H9 (cell line): ENCODE measurements around the gene SIKE1. TPM values are rescaled to one million over a fixed set of nuclear protein-coding genes. Genes with fewer than 3 reads are reported as not detected.

ENCODE experiments used
- DNase-seq: peaks from one replicate; pipeline ENCODE4 v3.0.0-alpha.2; 2017
- H2AFZ ChIP-seq: one replicate; pipeline ENCODE4 v1.6.1; 2013; ENCODE audit warnings: mild to moderate bottlenecking, low read length, control low read depth, moderate library complexity
- H2AK5ac ChIP-seq: 2 replicates; pipeline ENCODE4 v1.6.1; 2013; ENCODE audit warnings: low read length, control low read depth, mixed read lengths; ENCODE audit not compliant: insufficient read length
- H2BK120ac ChIP-seq: one replicate; pipeline ENCODE4 v1.6.1; 2013; ENCODE audit warnings: low read depth, mild to moderate bottlenecking, low read length, control low read depth, inconsistent platforms; ENCODE audit not compliant: poor library complexity, severe bottlenecking
- H2BK12ac ChIP-seq: 2 replicates; pipeline ENCODE4 v1.6.1; 2013; ENCODE audit warnings: low read length, control low read depth, mixed read lengths, low read depth; ENCODE audit not compliant: insufficient read length
- H2BK15ac ChIP-seq: 2 replicates; pipeline ENCODE4 v1.6.1; 2013; ENCODE audit warnings: low read depth, low read length, control low read depth
- H2BK20ac ChIP-seq: one replicate; pipeline ENCODE4 v1.6.1; 2013; ENCODE audit warnings: low read depth, mild to moderate bottlenecking, low read length, control low read depth, inconsistent platforms; ENCODE audit not compliant: poor library complexity, severe bottlenecking
- H2BK5ac ChIP-seq: 2 replicates; pipeline ENCODE4 v1.6.1; 2013; ENCODE audit warnings: low read length, control low read depth, mixed read lengths; ENCODE audit not compliant: insufficient read length
- H3K14ac ChIP-seq: 2 replicates; pipeline ENCODE4 v1.6.1; 2013; ENCODE audit warnings: low read length, control low read depth; ENCODE audit not compliant: insufficient read depth
- H3K18ac ChIP-seq: 2 replicates; pipeline ENCODE4 v1.6.1; 2013; ENCODE audit warnings: low read depth, mild to moderate bottlenecking, mixed read lengths, low read length, control low read depth; ENCODE audit not compliant: insufficient read length
- H3K23ac ChIP-seq: 2 replicates; pipeline ENCODE4 v1.6.1; 2013; ENCODE audit warnings: low read length, control low read depth, mixed read lengths, low read depth; ENCODE audit not compliant: insufficient read length
- H3K23me2 ChIP-seq: 2 replicates; pipeline ENCODE4 v1.6.1; 2013; ENCODE audit warnings: low read depth, mild to moderate bottlenecking, mixed read lengths, low read length, control low read depth; ENCODE audit not compliant: insufficient read length, poor library complexity, severe bottlenecking
- H3K27ac ChIP-seq: 2 replicates; pipeline ENCODE4 v1.5.1; 2013; ENCODE audit warnings: low read length, control low read depth, mixed read lengths, low read depth; ENCODE audit not compliant: insufficient read length
- H3K27me3 ChIP-seq: 2 replicates; pipeline ENCODE4 v1.6.1; 2013; ENCODE audit warnings: low read length, control low read depth, inconsistent platforms; ENCODE audit not compliant: insufficient read depth
- H3K4ac ChIP-seq: 2 replicates; pipeline ENCODE4 v1.6.1; 2013; ENCODE audit warnings: low read depth, mild to moderate bottlenecking, control low read depth, inconsistent platforms, low read length, moderate library complexity
- H3K4me1 ChIP-seq: 2 replicates; pipeline ENCODE4 v1.6.1; 2013; ENCODE audit warnings: low read length, control low read depth, inconsistent platforms; ENCODE audit not compliant: insufficient read depth
- H3K4me2 ChIP-seq: 2 replicates; pipeline ENCODE4 v1.6.1; 2013; ENCODE audit warnings: low read length, control low read depth, mixed read lengths; ENCODE audit not compliant: insufficient read length, insufficient read depth
- H3K56ac ChIP-seq: 2 replicates; pipeline ENCODE4 v1.6.1; 2013; ENCODE audit warnings: low read depth, mild to moderate bottlenecking, mixed read lengths, low read length, control low read depth; ENCODE audit not compliant: insufficient read length
- H3K79me1 ChIP-seq: 2 replicates; pipeline ENCODE4 v1.6.1; 2013; ENCODE audit warnings: low read depth, mild to moderate bottlenecking, moderate library complexity, low read length, control low read depth, inconsistent platforms; ENCODE audit not compliant: insufficient read depth, poor library complexity, severe bottlenecking
- H3K79me2 ChIP-seq: 2 replicates; pipeline ENCODE4 v1.6.1; 2013; ENCODE audit warnings: low read length, control low read depth, inconsistent platforms; ENCODE audit not compliant: insufficient read depth
- H3K9ac ChIP-seq: 2 replicates; pipeline ENCODE4 v1.6.1; 2013; ENCODE audit warnings: low read length, control low read depth, mixed read lengths; ENCODE audit not compliant: insufficient read length; ENCODE audit errors: extremely low read depth
- H3K9me3 ChIP-seq: one replicate; pipeline ENCODE4 v1.6.1; 2013; ENCODE audit warnings: low read depth, low read length, inconsistent platforms; ENCODE audit not compliant: control insufficient read depth
- H3T11ph ChIP-seq: one replicate; pipeline ENCODE4 v1.6.1; 2013; ENCODE audit warnings: mild to moderate bottlenecking, low read length, control low read depth, inconsistent platforms
- H4K20me1 ChIP-seq: one replicate; pipeline ENCODE4 v1.6.1; 2013; ENCODE audit not compliant: control insufficient read depth, insufficient read length, insufficient read depth
- H4K5ac ChIP-seq: 2 replicates; pipeline ENCODE4 v1.6.1; 2013; ENCODE audit warnings: low read depth, mild to moderate bottlenecking, mixed read lengths, low read length, control low read depth; ENCODE audit not compliant: insufficient read length
- H4K8ac ChIP-seq: replicated peaks from 2 replicates; pipeline ENCODE4 v1.6.1; 2013; ENCODE audit warnings: low read length, control low read depth, mixed read lengths, low read depth; ENCODE audit not compliant: insufficient read length
- H4K91ac ChIP-seq: 2 replicates; pipeline ENCODE4 v1.6.1; 2013; ENCODE audit warnings: low read depth, mild to moderate bottlenecking, moderate library complexity, mixed read lengths, low read length, control low read depth; ENCODE audit not compliant: insufficient read length
- H3K27ac Mint-ChIP-seq, 3 experiments: 2 replicates in 2 of 3; 3 replicates in 1 of 3; pipeline ENCODE4 v1.8.0; 2020 to 2021; ENCODE audit warnings: mixed read lengths in 3 of 3, mild to moderate bottlenecking in 1 of 3, moderate library complexity in 1 of 3
- H3K27me3 Mint-ChIP-seq: 2 replicates; pipeline ENCODE4 v1.8.0; 2021; ENCODE audit warnings: low read depth, mild to moderate bottlenecking, moderate library complexity, mixed read lengths
- H3K36me3 Mint-ChIP-seq, 3 experiments: 2 replicates in 2 of 3; 3 replicates in 1 of 3; pipeline ENCODE4 v1.8.0; 2020 to 2021; ENCODE audit warnings: low read depth in 3 of 3, mixed read lengths in 3 of 3; ENCODE audit not compliant: insufficient read depth in 1 of 3
- H3K4me1 Mint-ChIP-seq, 2 experiments: 2 replicates each; pipeline ENCODE4 v1.8.0; 2020; ENCODE audit warnings: mixed read lengths in 2 of 2
- H3K4me3 Mint-ChIP-seq, 2 experiments: 2 replicates in 1 of 2; 3 replicates in 1 of 2; pipeline ENCODE4 v1.8.0; 2020 to 2021; ENCODE audit warnings: mild to moderate bottlenecking in 2 of 2, mixed read lengths in 2 of 2, moderate library complexity in 1 of 2
- H3K9me3 Mint-ChIP-seq, 2 experiments: 2 replicates in 1 of 2; 3 replicates in 1 of 2; pipeline ENCODE4 v1.8.0; 2020; ENCODE audit warnings: mild to moderate bottlenecking in 2 of 2, mixed read lengths in 2 of 2, moderate library complexity in 1 of 2
- WGBS: extraction: QIAGEN DNeasy Blood & Tissue Kit; methylation state at CpG from one replicate; pipeline ENCODE4 v1.1.7; 2013; ENCODE audit warnings: missing lambda C conversion rate, low lambda C conversion rate, mixed read lengths; ENCODE audit not compliant: insufficient read length; ENCODE audit errors: extremely low coverage; 5-methylcytosine and 5-hydroxymethylcytosine counted together
- total RNA-seq: library from RNA; stranded (reverse); gene quantifications from 2 replicates; pipeline ENCODE4 v1.2.1, GENCODE V29; 2021
- TF ChIP-seq, protein P1 (sequence below): fragments of 200-600 bp; sonication (generic); conservative IDR thresholded peaks from 3 replicates; pipeline ENCODE4 v1.8.0; 2021; ENCODE audit warnings: antibody characterized with exemption, mild to moderate bottlenecking

SIKE1 gene
- total RNA-seq, 1 experiment from 2014 or later = 75.3 TPM

DNA sequence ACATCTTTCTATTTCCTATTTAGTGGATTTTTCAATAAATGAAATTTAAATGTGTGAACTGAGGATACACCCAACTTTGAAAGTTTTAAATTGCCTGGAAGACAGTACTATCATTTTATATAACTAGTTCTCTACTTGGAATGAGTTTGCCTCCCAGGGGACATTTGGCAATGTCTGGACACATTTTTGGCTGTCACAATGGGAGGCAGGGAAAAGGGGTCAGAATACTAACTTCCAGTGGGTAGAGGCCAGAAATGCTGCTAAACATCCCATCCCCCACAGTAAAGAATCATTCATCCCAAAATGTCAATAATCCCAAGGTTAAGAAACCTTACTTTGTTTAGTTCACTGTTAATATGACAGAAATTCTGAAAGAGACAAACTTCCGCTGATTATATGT, 50.7 kb downstream of the SIKE1 start:
- no peaks in the 10 kb centered on the region for H3K27me3 Mint-ChIP-seq
- Histone ChIP-seq H2BK15ac (no peak overlapping the region), H3K23ac (no peak overlapping the region), H2AK5ac (no peak overlapping the region), H3K14ac (no peak overlapping the region), H2BK5ac (no peak overlapping the region), H3K18ac (no peak overlapping the region), H4K8ac (no peak overlapping the region), H3K9ac (no peak overlapping the region), H3K4ac (no peak overlapping the region), H3K23me2 (no peaks in the 10 kb centered on the region), H4K91ac (no peak overlapping the region), H3K27ac (no peak overlapping the region), H3K79me2 (no peaks in the 10 kb centered on the region), H2BK20ac (no peak overlapping the region), H4K20me1 (no peaks in the 10 kb centered on the region), H3K4me1 (no peaks in the 10 kb centered on the region), H2AFZ (no peak overlapping the region), H3K27me3 (no peaks in the 10 kb centered on the region), H2BK120ac (no peak overlapping the region), H3K4me2 (no peak overlapping the region), H3K9me3 (no peaks in the 10 kb centered on the region), H3K56ac (no peak overlapping the region), H2BK12ac (no peak overlapping the region), H3T11ph (no peak overlapping the region), H4K5ac (no peak overlapping the region), H3K79me1 (no peaks in the 10 kb centered on the region)
- no peaks in the 10 kb centered on the region for H3K4me1 Mint-ChIP-seq
- H3K27ac Mint-ChIP-seq = no peak overlapping the region; a peak in 1 of 7 replicates
- no peak overlapping the region for H3K4me3 Mint-ChIP-seq
- no peak for DNase-seq
- TF ChIP-seq, protein P1, sequence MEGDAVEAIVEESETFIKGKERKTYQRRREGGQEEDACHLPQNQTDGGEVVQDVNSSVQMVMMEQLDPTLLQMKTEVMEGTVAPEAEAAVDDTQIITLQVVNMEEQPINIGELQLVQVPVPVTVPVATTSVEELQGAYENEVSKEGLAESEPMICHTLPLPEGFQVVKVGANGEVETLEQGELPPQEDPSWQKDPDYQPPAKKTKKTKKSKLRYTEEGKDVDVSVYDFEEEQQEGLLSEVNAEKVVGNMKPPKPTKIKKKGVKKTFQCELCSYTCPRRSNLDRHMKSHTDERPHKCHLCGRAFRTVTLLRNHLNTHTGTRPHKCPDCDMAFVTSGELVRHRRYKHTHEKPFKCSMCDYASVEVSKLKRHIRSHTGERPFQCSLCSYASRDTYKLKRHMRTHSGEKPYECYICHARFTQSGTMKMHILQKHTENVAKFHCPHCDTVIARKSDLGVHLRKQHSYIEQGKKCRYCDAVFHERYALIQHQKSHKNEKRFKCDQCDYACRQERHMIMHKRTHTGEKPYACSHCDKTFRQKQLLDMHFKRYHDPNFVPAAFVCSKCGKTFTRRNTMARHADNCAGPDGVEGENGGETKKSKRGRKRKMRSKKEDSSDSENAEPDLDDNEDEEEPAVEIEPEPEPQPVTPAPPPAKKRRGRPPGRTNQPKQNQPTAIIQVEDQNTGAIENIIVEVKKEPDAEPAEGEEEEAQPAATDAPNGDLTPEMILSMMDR = no peak
- no CpG with 5 or more reads among the region's 1 CpG for WGBS
- no peaks in the 10 kb centered on the region for H3K9me3 Mint-ChIP-seq
- H3K36me3 Mint-ChIP-seq = peaks cover 64 to 94% (median 88%) of the 10 kb centered on the region in 3 experiments
